ENCODE measurements around the gene PSMA7. TPM values are rescaled to one million over a fixed set of nuclear protein-coding genes. Genes with fewer than 3 reads are reported as not detected.

PSMA7 gene
- total and polyA plus RNA-seq, 2 donors (not counting 1 experiment from before 2014, with no cell fraction given), result 140 to 252 TPM

GRCh38 chr20:62120990-62121775 lies 22.0 kb downstream of the PSMA7 start:
- Mint-ChIP-seq H3K4me3 (peak overlapping the region; percentile 92), H3K27ac (peak overlapping the region; percentile 90), H3K9me3 (ENCODE audit: insufficient read depth) (no peaks in the 10 kb centered on the region), H3K4me1 (peaks cover 21% of the 10 kb centered on the region), H3K27me3 (peaks cover 2% of the 10 kb centered on the region)
- H3K36me3 ChIP-seq (replicated peaks in 1 of 2; ENCODE audit: control extremely low read depth in 1 of 2, control insufficient read depth in 1 of 2, extremely low read depth in 1 of 2, insufficient read depth in 2 of 2, low read length in 1 of 2), result peaks cover 0 to 15% of the 10 kb centered on the region in 2 experiments
- DNase-seq (no peak), ATAC-seq (ENCODE audit: low read depth) (peak; percentile 0)
- H3K9ac ChIP-seq (ENCODE audit: low read length), result peak overlapping the region; percentile 72
- POLR2A ChIA-PET, result interaction anchor here (1.0 to 3.3 kb wide), 3 partner anchors 14 to 55 kb away, joined by 5 to 21 read pairs (median 6); partner anchors contain the start of genes PSMA7, SS18L1 and TAF4
- H3K27ac ChIP-seq (ENCODE audit: low read length in 2 of 2), result peak overlapping the region; percentile 65 to 91
- peaks cover 35% of the 10 kb centered on the region for H3K79me2 ChIP-seq (ENCODE audit: control insufficient read depth, insufficient read depth, low read length)
- WGBS (ENCODE audit: insufficient coverage), result 15% methylated on average over 38 of the region's 45 CpGs
- intact Hi-C loops (cut with micrococcal nuclease), result loop anchor here (1.0 to 10.0 kb wide), 3 partner anchors 55 to 856 kb away; partner anchors contain the start of gene RPS21
- H2AFZ ChIP-seq (ENCODE audit: insufficient read depth, low read depth, low read length, poor library complexity, severe bottlenecking), result peak overlapping the region; percentile 85
- peak overlapping the region; percentile 28 to 78 (median 60) for H3K4me3 ChIP-seq (ENCODE audit: control extremely low read depth in 1 of 5, extremely low read depth in 1 of 5, insufficient read depth in 1 of 5, low read depth in 2 of 5, low read length in 4 of 5)
- no peak for TF ChIP-seq EZH2 (IDR thresholded peaks at IDR 0.05; ENCODE audit: borderline replicate concordance, insufficient read depth, low read depth, low read length, poor library complexity, severe bottlenecking)
- no peak for TF ChIP-seq CTCF (IDR thresholded peaks at IDR 0.05)
- CTCF ChIA-PET, result interaction anchor here (0.8 to 2.7 kb wide), 6 partner anchors 15 to 110 kb away, joined by 3 to 10 read pairs (median 7); partner anchors contain the start of genes PSMA7, SS18L1 and TAF4
- no peaks in the 10 kb centered on the region for H3K27me3 ChIP-seq (replicated peaks in 1 of 4; ENCODE audit: control extremely low read depth in 1 of 4, control insufficient read depth in 3 of 4, insufficient read depth in 4 of 4, low read length in 3 of 4)
- peak overlapping the region; percentile 86 for H3K4me2 ChIP-seq (replicated peaks; ENCODE audit: low read depth, low read length, poor library complexity, severe bottlenecking)
- peaks cover 33% of the 10 kb centered on the region for H4K20me1 ChIP-seq (ENCODE audit: control insufficient read depth, insufficient read depth, low read length, poor library complexity, severe bottlenecking)
- peaks cover 18 to 29% of the 10 kb centered on the region in 2 donors for H3K4me1 ChIP-seq (ENCODE audit: control insufficient read depth in 2 of 2, insufficient read depth in 2 of 2, low read length in 2 of 2)
- peaks cover 0 to 24% (median 0%) of the 10 kb centered on the region in 3 donors for H3K9me3 ChIP-seq (ENCODE audit: control extremely low read depth in 1 of 3, control insufficient read depth in 2 of 3, insufficient read depth in 1 of 3, low read length in 2 of 3)
